ENCODE measurements around the gene CAB39.

CAB39 gene

DNA sequence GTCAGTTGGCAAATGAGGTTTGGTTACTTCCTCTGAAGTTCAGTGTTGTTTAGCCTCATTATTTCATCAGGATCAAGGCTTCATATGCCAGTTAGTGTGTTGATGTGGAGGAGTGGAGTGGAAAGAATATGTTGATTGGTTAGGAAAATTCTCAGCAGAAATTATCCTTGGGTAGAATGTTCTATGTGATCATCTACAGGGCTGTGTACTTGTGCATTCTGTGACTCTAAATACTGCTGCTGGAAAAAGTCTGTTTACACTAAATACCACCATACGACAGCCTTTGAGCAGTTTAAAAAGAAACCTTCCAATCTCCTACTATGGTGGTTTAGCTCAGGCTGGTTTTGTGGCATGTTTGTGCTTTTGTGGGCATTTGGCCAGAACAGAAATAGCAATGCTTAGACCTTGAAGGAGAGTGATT, 25.8 kb downstream of the CAB39 start:
- DNase-seq (ENCODE audit: low spot score): no peak
- TF ChIP-seq, protein P1, sequence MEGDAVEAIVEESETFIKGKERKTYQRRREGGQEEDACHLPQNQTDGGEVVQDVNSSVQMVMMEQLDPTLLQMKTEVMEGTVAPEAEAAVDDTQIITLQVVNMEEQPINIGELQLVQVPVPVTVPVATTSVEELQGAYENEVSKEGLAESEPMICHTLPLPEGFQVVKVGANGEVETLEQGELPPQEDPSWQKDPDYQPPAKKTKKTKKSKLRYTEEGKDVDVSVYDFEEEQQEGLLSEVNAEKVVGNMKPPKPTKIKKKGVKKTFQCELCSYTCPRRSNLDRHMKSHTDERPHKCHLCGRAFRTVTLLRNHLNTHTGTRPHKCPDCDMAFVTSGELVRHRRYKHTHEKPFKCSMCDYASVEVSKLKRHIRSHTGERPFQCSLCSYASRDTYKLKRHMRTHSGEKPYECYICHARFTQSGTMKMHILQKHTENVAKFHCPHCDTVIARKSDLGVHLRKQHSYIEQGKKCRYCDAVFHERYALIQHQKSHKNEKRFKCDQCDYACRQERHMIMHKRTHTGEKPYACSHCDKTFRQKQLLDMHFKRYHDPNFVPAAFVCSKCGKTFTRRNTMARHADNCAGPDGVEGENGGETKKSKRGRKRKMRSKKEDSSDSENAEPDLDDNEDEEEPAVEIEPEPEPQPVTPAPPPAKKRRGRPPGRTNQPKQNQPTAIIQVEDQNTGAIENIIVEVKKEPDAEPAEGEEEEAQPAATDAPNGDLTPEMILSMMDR (IDR thresholded peaks at IDR 0.05; ENCODE audit: extremely low read depth, insufficient read depth, missing control alignments): no peak

DNA sequence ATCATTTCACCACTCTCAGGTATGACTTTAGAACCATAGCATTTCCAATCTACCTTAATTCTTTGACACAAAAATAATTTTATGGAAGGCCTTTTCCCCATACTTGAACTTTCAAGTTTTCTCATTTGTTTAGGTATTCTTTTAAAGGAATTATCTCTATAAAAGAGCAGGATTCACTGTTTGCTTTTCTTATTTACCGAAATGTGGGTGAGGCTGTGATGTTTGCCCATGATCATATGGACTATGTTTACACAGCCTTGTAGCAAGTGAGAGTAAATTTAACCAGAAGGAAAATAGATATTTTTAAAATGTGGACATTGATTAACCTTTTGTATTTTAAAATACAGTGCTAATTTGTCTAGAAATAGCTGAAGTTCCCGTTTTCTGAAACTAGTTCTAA, 26.3 kb downstream of the CAB39 start:
- DNase-seq (ENCODE audit: low spot score): no peak
- in situ Hi-C loops (cut with MboI; ENCODE audit: low pct_unique_long_range_greater_than_20kb, low sequenced_read_pairs, unreplicated experiment): no loop called here
- TF ChIP-seq, protein P1 (IDR thresholded peaks at IDR 0.05; ENCODE audit: extremely low read depth, insufficient read depth, missing control alignments): no peak

More for the DNA sequence above, 25.8 kb downstream of the CAB39 start:
- in situ Hi-C loops (cut with MboI; ENCODE audit: low pct_unique_long_range_greater_than_20kb, low sequenced_read_pairs, unreplicated experiment): no loop called here

DNA sequence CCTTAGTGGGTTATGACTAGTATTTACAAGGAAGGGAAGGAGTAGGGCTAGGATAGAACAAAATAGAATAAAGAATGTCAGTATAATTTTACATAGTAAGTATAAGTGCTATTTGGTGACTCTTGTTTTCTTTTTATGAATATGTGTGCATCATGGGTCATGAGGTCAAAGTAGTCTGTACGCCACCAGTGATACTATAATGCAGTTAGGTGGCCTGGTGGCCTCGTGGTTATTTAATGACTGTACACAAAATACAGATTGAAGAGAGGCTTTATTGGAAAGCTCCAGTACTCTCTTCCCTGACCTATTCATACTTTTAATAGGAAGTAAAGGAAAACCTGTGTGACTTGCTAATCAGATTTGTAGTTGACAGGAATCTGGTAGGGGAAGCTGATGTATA, 27.3 kb downstream of the CAB39 start:
- TF ChIP-seq, protein P1 (IDR thresholded peaks at IDR 0.05; ENCODE audit: extremely low read depth, insufficient read depth, missing control alignments): no peak
- DNase-seq (ENCODE audit: low spot score): no peak
- in situ Hi-C loops (cut with MboI; ENCODE audit: low pct_unique_long_range_greater_than_20kb, low sequenced_read_pairs, unreplicated experiment): no loop called here

DNA sequence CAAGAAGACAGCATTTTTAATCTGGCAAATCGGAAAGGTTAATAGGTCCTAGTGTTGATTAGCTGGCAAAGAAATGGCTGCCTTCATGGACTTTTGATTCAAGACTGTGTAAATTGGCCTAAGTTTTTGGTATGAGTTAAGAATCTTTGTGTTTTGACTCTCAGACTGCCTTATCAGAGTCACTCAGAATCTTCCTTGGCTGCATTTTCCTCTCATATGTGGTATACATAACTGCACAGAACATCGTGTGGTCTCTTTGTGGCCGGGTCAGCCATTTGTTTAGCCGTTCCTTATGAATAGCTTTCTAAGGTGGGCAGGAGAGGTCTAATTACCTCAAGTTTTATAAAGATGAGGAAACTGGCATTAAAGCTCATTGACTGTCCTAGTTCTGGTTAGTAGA, 30.1 kb downstream of the CAB39 start:
- in situ Hi-C loops (cut with MboI; ENCODE audit: low pct_unique_long_range_greater_than_20kb, low sequenced_read_pairs, unreplicated experiment): no loop called here
- no peak for DNase-seq (ENCODE audit: low spot score)
- TF ChIP-seq, protein P1 (IDR thresholded peaks at IDR 0.05; ENCODE audit: extremely low read depth, insufficient read depth, missing control alignments): no peak

DNA sequence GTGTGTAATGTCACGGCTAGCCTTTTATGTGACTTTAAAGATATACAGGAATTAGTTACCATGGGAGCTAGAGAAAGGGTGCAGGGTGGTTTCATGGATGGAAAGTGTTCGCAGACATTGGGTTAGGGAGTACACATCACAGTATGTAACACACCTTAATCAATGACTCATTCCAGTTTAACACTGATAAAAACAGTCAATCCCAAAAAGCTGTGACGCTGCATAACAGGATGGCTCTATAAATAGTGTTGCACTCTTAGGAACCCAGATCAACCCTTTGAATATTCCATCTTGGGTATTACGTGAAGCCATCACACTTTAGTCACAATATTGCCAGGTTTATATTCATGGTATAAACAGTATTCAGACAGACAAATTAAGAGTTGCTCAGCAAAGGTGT, 33.6 kb downstream of the CAB39 start:
- DNase-seq (ENCODE audit: low spot score): no peak
- in situ Hi-C loops (cut with MboI; ENCODE audit: low pct_unique_long_range_greater_than_20kb, low sequenced_read_pairs, unreplicated experiment): no loop called here
- TF ChIP-seq, protein P1 (IDR thresholded peaks at IDR 0.05; ENCODE audit: extremely low read depth, insufficient read depth, missing control alignments): no peak

DNA sequence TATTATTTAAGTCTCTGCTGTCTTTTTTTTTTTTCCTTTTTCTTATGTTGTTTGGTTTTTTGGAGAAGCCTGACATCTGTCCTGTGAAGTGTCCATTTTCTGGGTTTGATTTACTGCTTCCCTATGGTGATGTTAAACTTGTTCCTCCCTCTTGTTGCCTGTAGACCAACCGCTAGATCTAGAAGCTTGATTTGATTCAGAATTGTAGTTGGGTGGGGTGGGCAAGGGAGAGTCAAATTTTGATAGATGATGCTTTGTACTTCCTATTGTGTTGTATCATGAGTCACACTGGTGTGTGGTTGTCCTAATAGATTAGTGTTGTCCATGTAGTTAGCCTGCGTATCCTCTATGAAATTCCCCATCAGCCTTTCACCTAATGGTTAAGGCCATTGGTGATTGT, 35.4 kb downstream of the CAB39 start:
- no peak for DNase-seq (ENCODE audit: low spot score)
- TF ChIP-seq, protein P1 (IDR thresholded peaks at IDR 0.05; ENCODE audit: extremely low read depth, insufficient read depth, missing control alignments): no peak
- in situ Hi-C loops (cut with MboI; ENCODE audit: low pct_unique_long_range_greater_than_20kb, low sequenced_read_pairs, unreplicated experiment): no loop called here

DNA sequence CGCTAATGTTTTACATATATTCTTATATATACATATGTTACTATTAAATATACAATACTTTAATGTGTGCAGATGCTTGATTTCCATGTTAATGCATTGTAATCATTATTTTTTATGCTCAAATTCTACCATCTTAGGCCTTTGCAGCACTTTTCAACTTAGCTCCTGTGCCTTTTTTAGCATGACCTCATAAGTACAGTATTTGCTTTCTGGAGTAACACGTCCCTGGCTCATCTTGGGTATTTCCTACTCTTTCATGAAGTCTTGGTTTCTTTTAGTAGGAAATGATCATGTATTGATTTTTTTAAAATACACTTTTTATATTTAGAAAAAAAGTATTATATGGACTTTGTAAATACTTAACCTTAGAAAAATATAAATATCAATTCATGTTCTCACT, 36.5 kb downstream of the CAB39 start:
- no peak for DNase-seq (ENCODE audit: low spot score)
- TF ChIP-seq, protein P1 (IDR thresholded peaks at IDR 0.05; ENCODE audit: extremely low read depth, insufficient read depth, missing control alignments): no peak
- in situ Hi-C loops (cut with MboI; ENCODE audit: low pct_unique_long_range_greater_than_20kb, low sequenced_read_pairs, unreplicated experiment): no loop called here
